GM20000 (cell line): ENCODE measurements around the gene TCERG1L.

ENCODE experiments used
- DNase-seq: peaks from one replicate; pipeline ENCODE4 v3.0.0; 2012; ENCODE audit warnings: low spot score
- CTCF ChIP-seq: IDR thresholded peaks from 2 replicates; pipeline ENCODE4 v1.5.1; 2012; ENCODE audit warnings: mild to moderate bottlenecking, control low read depth; ENCODE audit errors: extremely low read depth, missing control alignments

The TCERG1L gene

GRCh38 chr10:131112691-131113090 is 198.8 kb downstream of the TCERG1L start:
- no peak for TF ChIP-seq CTCF
- no peak for DNase-seq

GRCh38 chr10:131111471-131112080 is 199.9 kb downstream of the TCERG1L start:
- TF ChIP-seq CTCF = no peak
- DNase-seq = no peak

- TF ChIP-seq CTCF = no peak
- no peak for DNase-seq
These were observed 200.5 kb downstream of the TCERG1L start for GRCh38 chr10:131111007-131111406.

GRCh38 chr10:131110241-131110783 is 201.2 kb downstream of the TCERG1L start:
- no peak for TF ChIP-seq CTCF
- DNase-seq = no peak

- no peak for TF ChIP-seq CTCF
- DNase-seq = no peak
These were observed 201.8 kb downstream of the TCERG1L start for GRCh38 chr10:131109726-131110125.

GRCh38 chr10:131109291-131109690 is 202.2 kb downstream of the TCERG1L start:
- DNase-seq = no peak
- TF ChIP-seq CTCF = no peak

GRCh38 chr10:131107970-131108369 is 203.6 kb downstream of the TCERG1L start:
- no peak for DNase-seq
- TF ChIP-seq CTCF = no peak
